ENCODE measurements around the gene RPS15. TPM values are rescaled to one million over a fixed set of nuclear protein-coding genes. Genes with fewer than 3 reads are reported as not detected.
"Not testable (repeated sequence)": the region's sequence is repeated elsewhere in the genome, so short reads cannot be mapped to it uniquely, and the experiment has no call there.

The RPS15 gene
- total RNA-seq, 1 donor from 2014 or later: 371 TPM

GRCh38 chr19:1418951-1419738, 19.1 kb upstream of the RPS15 start:
- DNase-seq (ENCODE audit: low read depth, low spot score): no peak

DNA sequence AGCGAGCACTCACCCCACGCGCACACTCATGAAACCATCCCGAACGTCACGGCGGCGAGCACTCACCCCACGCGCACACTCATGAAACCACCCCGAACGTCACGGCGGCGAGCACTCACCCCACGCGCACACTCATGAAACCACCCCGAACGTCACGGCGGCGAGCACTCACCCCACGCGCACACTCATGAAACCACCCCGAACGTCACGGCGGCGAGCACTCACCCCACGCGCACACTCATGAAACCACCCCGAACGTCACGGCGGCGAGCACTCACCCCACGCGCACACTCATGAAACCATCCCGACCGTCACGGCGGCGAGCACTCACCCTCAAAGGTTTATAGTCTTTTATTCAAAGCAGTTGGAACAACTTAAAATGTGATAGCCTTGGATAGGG, 18.1 kb upstream of the RPS15 start:
- not testable (repeated sequence) for DNase-seq (ENCODE audit: low read depth, low spot score)

DNA sequence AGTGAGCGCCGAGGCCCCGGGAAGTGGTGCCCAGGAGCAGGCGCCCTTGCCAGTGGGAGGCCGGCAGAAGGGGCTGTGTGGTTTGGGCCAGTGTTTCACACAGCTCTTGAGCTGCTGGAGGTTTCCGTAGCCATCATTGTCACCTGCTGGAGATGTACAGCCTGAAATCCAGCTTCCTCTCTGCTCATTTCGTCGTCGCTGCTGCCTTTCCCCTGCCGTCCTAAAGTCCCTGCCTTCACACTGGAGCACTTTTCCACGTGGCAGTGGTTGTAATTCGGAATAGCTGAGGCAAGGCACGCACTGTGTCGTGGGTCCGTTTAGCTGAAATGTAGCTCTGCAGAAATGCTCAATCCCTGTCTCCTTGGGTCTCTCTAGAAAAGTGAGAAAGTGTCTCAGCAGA, 17.6 kb upstream of the RPS15 start:
- no peak for DNase-seq (ENCODE audit: low read depth, low spot score)

DNA sequence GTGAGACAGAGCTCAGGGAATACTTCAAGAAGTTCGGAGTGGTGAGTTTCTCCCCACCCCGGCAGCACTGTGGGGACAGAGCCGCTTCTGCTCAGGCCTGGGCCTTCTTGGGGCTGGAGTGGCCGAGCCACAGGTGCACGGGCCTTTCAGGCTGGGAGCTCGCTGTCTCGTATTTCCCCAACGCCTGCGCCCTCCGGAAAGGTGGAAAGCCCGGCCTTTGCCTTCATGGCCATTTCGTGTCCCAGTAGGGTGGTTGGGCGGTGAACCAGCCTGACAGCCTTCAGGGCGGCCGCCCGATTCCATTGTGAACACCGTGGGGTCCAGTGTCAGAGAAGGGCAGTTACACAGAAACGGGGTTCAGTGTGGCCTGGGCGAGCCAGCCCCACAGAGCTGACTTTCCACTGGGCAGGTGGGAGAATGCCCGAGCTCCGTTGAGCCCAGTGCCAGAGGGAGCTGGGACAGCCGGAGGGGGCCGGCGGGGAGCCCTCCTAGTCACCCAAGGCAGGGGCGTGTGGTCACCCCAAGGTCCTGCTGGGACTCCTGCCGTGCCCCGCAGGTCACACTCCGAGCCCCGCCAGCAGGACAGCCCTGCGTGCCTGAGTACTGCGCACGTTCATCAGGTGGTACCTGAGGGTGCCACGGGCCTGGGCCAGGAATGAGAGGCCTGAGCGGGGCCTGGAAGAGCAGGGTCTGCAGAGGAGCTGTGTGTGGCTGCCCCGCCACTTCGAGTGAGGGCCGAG, 16.8 kb upstream of the RPS15 start:
- no peak for DNase-seq (ENCODE audit: low read depth, low spot score)

DNA sequence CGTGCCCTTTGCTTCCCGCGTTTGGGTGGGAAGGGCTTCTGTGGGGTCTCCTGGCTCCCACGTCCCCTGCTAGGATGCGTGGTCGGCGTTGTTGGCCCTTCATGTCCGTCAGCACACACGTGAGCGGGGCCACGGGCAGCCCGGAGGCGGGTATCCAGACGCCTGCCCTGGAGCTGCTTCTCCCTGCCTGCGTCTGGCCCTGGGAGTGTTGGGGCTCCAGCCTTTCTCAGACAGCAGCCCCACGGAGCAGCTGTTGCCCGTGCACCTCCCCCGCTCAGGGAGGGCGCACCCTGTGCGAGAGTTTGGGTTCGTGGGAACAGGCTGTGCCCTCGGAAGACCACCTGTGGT, 16.3 kb upstream of the RPS15 start:
- DNase-seq (ENCODE audit: low read depth, low spot score): no peak

DNA sequence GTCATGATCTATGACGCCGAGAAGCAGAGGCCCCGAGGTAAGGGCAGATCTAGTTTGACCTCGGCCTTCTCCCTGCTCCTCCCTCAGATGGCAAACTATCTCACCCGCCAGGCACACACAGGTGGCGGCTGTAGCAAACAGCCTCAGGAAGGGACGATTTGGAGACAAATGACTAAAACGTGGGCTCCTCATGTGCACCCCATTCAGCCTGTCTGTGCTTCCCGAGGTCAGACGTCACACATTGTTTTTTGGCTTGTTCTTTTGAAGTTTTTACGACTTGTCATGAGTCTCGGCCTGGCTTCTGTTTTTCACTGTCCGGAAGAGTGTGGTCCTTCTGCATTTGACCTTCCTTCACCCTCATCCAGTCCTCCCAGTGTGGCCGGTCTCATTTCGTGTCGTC, 15.8 kb upstream of the RPS15 start:
- DNase-seq (ENCODE audit: low read depth, low spot score): no peak

- no peak for DNase-seq (ENCODE audit: low read depth, low spot score)
These were observed 15.3 kb upstream of the RPS15 start for GRCh38 chr19:1422943-1423342.

- DNase-seq (ENCODE audit: low read depth, low spot score): no peak
These were observed 14.6 kb upstream of the RPS15 start for GRCh38 chr19:1423436-1424191.

- no peak for DNase-seq (ENCODE audit: low read depth, low spot score)
These were observed 13.8 kb upstream of the RPS15 start for GRCh38 chr19:1424192-1424955.

- no peak for DNase-seq (ENCODE audit: low read depth, low spot score)
These were observed 12.9 kb upstream of the RPS15 start for GRCh38 chr19:1425102-1425837.

DNA sequence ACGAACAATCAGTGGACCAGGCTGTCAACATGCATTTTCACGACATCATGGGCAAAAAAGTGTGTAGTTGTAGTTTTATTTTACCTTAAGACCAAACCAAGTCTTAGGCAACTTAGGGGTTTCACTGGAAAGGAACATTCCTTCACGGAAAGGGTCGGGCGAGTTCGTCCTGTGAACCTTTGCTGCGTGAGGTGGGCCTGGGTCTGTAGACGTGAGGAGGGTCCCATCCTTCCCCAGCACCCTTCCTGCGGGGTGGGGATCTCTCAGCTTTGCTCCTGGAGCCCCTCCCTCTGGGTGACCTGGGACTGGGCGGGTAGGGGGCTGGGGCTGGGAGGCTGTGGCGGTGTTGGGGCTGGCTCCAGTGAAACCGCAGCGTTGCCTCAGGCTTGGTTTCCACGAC, 12.3 kb upstream of the RPS15 start:
- DNase-seq (ENCODE audit: low read depth, low spot score): no peak

GRCh38 chr19:1426736-1427135, 11.5 kb upstream of the RPS15 start:
- DNase-seq (ENCODE audit: low read depth, low spot score): no peak

DNA sequence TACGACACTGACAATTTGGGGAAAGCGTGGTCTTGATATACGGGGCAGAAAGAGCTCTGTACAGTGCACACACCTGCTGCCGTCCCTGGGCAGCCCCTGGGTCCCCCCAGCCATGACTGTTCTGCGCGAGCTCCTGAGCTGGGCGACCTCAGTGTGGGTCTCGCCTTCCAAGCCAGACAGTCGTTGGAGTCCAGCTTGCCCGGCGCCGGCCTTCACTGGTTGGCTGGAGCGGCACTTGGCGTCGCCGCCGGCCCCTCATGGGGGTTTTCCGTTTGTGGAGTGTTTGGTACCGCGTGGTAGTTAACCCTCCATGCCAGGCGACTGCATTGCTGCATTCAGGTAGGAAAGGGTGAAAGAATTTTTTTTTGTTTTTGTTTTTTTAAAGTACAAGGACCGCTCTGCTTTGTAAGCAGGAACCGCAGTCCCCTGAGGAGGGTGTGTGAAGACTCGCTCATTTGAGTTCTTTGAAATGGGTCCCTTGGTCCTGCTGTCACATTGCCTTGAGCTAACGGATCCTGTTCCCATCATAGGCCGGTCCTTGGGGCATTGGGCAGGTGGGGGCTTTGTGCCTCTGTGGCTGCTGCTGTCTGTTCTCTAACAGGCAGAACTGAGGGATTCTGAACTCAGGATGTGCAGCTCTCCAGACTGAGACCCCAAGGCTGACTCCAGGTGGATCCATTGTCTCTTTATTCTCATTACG, 10.8 kb upstream of the RPS15 start:
- no peak for DNase-seq (ENCODE audit: low read depth, low spot score)

GRCh38 chr19:1428738-1429391, 9.3 kb upstream of the RPS15 start:
- no peak for DNase-seq (ENCODE audit: low read depth, low spot score)

- DNase-seq (ENCODE audit: low read depth, low spot score): no peak
These were observed 8.4 kb upstream of the RPS15 start for GRCh38 chr19:1429750-1430149.

DNA sequence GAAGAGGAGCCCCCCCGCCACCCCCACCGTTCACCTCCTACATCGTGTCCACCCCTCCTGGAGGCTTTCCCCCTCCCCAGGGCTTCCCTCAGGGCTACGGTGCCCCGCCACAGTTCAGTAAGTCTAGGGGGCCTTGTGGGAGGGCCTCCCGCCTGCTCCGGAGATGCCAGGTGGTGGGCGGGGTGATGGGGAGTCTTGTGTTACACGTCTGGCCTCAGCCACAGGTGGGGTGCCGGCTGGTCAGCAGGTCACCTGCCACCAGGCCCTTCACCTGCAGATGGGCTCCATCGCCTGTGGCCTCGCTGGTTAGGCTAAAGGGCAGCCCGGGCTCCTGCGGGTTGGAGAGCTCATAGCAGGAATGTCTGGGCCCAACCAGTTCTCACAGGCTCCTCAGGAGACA, 8.0 kb upstream of the RPS15 start:
- no peak for DNase-seq (ENCODE audit: low read depth, low spot score)

- DNase-seq (ENCODE audit: low read depth, low spot score): no peak
These were observed 6.3 kb upstream of the RPS15 start for GRCh38 chr19:1431759-1432506.

DNA sequence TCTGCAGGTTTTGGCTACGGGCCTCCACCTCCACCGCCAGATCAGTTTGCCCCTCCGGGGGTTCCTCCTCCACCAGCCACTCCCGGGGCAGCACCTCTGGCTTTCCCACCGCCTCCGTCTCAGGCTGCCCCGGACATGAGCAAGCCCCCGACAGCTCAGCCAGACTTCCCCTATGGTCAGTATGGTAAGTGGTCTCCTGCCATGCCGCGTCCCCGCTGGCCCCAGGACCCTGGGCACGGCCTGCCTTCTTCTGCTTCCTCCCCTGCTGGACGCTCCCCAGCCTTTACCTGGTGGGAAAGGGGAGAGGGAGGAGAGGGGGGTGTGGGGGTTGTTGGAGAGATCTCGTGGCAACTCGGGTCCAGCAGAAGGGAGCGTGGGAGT, 5.7 kb upstream of the RPS15 start:
- DNase-seq (ENCODE audit: low read depth, low spot score): no peak

All from pulmonary artery endothelial cell (primary cell).